Measurements from ENCODE around the gene ATP11B. TPM values are rescaled to one million over a fixed set of nuclear protein-coding genes. Genes with fewer than 3 reads are reported as not detected.

Gene ATP11B
- total and polyA plus RNA-seq, 9 of the 15 experiments (the other 6 are each of a cell fraction or from before 2014, with no cell fraction given), result 11.9 to 68.7 (median 41.8) TPM

GRCh38 chr3:182920515-182921084 is 127.3 kb downstream of the ATP11B start (continued):
- TF ChIP-seq L3MBTL2 (IDR thresholded peaks at IDR 0.05) (peak; percentile 93), MAFK (IDR thresholded peaks at IDR 0.05; ENCODE audit: low read length) (peak; percentile 92), SPI1 (IDR thresholded peaks at IDR 0.05; ENCODE audit: borderline replicate concordance, low read depth, low read length) (no peak), HSF4 (CRISPR knock-in tag; IDR thresholded peaks at IDR 0.05; ENCODE audit: borderline replicate concordance) (no peak), HIVEP1 (CRISPR knock-in tag; IDR thresholded peaks at IDR 0.05) (no peak), HNRNPLL (IDR thresholded peaks at IDR 0.05; ENCODE audit: low read depth, low read length, poor library complexity, severe bottlenecking) (peak; percentile 47), PHF8 (IDR thresholded peaks at IDR 0.05; ENCODE audit: borderline replicate concordance, low read length) (peak; percentile 31; the same call in 1 of the 2 replicates), ARID3A (IDR thresholded peaks at IDR 0.05; ENCODE audit: borderline replicate concordance, low read depth, low read length) (0 out of 2 replicates have a peak, but pooled peaks have one; percentile 18), DIDO1 (tag; IDR thresholded peaks at IDR 0.05; ENCODE audit: low read depth) (no peak), TRIM25 (IDR thresholded peaks at IDR 0.05; ENCODE audit: borderline replicate concordance) (no peak), ZNF274 (IDR thresholded peaks at IDR 0.05; ENCODE audit: borderline replicate concordance, low read depth, low read length) (no peak), ZNF507 (tag; conservative IDR thresholded peaks at IDR 0.05) (no peak), ZFX (CRISPR knock-in tag; IDR thresholded peaks at IDR 0.05) (peak; percentile 58), ZBTB12 (CRISPR knock-in tag; IDR thresholded peaks at IDR 0.05) (no peak), SREBF1 (IDR thresholded peaks at IDR 0.05; ENCODE audit: borderline replicate concordance, low read depth, low read length) (no peak), SUPT5H (IDR thresholded peaks at IDR 0.05) (peak; percentile 57), NR0B1 (IDR thresholded peaks at IDR 0.05; ENCODE audit: partially characterized antibody) (no peak), ZNF699 (CRISPR knock-in tag; IDR thresholded peaks at IDR 0.05; ENCODE audit: insufficient replicate concordance) (no peak), E2F8 (IDR thresholded peaks at IDR 0.05; ENCODE audit: low read depth, partially characterized antibody) (peak; percentile 14)
